Smooth muscle cell of the brain vasculature (primary cell): ENCODE results near the gene CBR1.

Source experiments
- DNase-seq: peaks from one replicate; pipeline ENCODE4 v3.0.0-alpha.2; 2012; ENCODE audit warnings: low read depth, low spot score

CBR1 gene

DNA sequence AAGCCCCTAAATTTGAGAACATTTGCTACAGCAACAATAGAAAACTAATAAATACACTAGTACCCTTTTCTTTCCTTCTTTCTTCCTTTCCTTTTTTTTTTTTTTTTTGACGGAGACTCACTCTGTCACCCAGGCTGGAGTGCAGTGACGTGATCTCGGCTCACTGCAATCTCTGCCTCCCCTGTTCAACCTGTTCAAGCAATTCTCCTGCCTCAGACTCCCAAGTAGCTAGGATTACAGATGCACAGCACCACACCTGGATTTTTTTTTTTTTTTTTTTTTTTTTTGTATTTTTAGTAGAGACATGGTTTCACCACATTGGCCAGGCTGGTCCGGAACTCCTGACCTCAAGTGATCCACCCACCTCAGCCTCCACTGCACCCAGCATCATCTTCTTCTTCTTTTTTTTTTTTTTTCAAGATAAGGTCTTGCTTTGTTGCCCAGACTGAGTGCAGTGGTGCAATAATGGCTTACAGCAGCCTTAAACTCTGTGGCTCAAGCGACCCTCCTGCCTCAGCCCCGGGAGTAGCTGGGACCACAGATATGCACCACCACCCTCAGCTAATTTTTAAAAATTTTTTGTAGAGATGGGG lies 45.4 kb downstream of the CBR1 start:
- DNase-seq, result no peak

GRCh38 chr21:36117286-36117741 lies 47.5 kb downstream of the CBR1 start:
- DNase-seq, result no peak

- DNase-seq, result no peak
Measured at GRCh38 chr21:36120304-36120888, 50.6 kb downstream of the CBR1 start.
